ENCODE measurements around the gene ARHGEF7.

ARHGEF7 gene

DNA sequence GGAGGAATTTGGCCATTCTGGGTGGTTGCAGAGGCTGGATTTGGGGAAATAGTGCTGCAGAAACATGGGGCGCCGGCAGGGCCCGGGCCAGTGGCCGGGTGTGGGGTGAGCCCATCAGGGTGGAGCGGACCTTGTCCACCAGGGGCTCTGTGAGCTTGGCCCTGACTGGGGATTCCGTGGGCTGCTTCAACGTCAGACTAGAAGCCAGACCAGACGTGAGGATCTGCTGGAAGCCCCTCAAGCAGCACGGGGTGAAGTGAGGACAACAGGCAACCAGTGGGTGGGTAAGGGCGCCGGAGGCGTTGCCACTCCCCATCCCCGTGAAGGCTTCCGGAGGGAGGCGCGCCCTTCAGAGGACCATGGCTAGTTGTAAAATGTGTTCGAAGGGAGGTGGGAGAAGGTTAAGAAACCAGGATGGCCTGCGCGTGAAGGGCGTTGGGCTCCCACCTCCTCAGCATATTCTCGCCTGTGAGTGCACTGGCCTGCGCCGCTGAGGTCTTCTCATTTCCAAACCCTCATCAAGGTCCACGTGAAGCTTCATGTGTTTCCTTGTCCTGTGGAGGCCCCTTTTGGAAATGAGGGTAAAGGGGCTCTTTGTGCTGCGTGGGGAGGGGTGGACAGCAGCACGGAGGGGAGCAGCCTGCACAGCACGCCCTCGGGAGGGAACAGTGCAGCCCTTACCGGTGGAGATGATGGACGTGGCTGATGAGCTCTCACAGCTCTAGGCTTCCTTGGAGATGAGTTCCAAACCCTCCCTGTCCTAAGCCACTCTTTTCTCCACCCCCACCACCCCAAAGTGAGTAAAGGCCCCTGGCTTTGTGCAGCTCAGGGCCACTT is 213.7 kb downstream of the ARHGEF7 start:
- DNase-seq: no peak

DNA sequence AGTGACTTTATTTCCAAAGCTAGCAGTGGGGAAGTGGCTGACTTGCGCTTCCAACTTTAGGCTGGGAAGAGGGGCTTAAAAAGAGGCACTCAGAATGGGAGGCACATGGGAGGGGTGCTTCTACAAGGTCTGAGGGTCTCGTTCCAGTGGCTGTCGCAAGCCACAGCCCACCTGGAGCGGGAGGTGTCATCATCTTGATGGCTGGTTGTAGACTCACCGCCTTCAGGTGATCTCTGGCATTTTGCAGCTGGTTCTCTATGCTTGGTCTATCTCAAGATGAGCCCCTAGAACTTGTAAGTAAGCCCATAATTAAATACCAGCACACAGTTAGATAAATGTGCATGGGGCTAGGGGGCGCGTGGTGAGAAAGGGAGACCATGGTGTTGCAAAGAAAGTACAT is 214.5 kb downstream of the ARHGEF7 start:
- DNase-seq: no peak

GRCh38 chr13:111330066-111330610 is 215.0 kb downstream of the ARHGEF7 start:
- DNase-seq: no peak

DNA sequence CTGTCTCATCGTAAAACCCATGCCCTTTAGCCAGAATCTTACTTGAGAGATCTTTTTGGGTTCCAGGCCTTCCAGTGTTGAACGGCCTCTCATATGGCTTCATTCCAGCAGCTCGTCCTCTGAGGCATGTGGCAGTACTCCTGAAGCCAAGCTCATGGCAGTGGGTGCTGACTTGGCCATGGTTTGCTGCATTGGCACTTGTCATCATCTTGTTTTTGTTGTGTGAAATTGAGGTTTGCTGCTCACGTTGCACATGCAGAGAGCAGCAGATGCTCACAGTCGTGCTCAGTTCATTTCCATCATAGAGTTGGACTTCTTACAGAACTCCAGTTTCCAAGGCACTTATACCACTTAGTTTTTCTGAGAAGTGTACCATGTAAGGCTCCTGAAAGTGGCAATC is 220.2 kb downstream of the ARHGEF7 start:
- no peak for DNase-seq

DNA sequence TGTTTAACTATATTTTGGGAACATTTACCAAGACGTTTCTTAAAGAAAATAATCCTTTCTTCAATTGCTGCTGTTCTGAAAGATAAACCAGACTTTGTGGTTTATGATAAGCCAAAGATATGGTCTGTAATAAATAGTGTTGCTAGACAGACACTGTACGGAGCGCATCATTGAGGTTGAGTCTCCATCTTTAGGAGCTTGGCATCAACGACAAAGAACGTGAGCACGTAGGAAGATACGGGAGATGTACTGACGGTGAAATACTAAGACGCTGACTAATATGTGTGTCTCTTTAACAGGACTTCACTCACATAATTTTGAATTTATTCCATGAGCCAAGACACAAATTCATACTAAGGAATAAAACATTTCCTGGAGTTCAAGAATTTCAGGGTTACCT is 221.6 kb downstream of the ARHGEF7 start:
- no peak for DNase-seq

DNA sequence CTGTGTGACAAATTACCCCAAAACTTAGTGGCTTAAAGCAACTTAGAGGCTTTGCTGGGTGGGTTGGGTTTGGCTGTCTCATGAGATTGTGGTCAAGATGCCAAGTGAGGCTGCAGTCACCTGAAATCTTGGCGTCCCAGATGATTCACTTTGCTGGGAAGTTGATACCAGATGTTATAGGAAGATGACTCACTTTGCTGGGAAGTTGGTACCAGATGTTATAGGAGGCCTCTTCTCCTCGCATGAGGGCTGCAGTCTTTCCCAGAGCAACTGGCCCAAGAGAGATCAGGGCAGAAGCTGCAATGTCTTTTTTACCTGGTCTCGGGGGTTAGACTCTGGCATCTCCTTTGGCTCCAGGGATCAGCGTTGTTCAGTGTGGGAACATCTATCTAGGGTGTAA is 222.1 kb downstream of the ARHGEF7 start:
- no peak for DNase-seq

DNA sequence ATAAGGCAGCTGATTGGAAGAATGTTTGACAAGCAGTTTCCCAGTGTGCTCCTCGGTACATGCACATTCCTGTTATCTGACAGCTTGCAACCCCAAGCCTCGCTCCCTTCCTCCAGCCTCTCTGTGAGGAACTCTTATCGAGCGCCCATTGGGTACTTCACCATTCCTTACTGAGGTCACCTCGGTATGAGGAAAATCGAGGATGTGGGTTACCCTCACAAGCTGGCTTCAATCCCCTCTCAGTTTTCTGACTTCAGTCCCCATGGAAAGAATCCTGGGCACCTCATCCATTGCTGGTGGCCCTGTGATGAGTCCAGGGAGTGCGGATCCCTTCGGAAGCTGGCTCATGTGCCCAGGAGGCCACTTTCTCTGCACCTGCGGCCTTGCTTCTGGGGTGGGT is 222.6 kb downstream of the ARHGEF7 start:
- no peak for DNase-seq

DNA sequence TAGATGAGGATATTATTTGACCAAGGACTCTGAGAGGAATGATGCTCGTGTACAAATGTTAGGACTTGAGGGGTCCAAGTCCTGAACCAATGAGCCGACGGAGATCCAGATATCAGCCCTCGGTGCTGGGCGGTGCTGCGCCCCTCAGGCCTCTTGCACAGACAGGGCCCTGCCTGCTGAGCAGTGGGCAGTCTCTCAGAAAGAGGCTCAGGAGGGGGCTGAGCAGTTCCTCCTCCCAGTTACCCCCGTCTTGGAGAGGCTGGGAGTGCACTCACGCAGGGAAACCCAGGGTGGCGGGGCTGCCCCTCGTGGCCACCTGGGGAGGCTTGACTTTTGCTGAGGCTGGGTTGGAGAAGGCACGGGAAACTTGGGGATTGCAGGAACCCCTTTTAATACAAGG is 223.7 kb downstream of the ARHGEF7 start:
- DNase-seq: no peak

- DNase-seq: no peak
Observed at GRCh38 chr13:111339366-111340143, 224.4 kb downstream of the ARHGEF7 start.

DNA sequence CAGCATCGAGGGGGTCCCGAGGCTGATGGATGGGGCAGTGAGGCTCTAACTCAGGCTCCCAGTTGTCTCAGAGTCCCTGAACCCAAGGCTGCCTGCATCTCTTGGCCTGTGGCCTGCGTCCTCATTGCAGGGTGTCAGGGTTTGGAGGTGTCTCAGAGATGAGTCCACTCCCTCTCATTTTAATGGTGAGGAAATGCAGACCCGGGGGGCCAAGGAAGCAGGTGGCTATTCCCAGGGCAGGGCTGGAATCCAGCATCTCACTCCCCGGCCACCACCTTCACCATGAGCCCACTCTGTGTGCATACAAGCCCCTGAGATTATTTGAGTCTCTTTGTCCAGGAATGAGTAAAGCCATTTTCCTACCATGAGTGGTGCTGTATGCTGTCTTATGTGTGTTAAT is 226.8 kb downstream of the ARHGEF7 start:
- no peak for DNase-seq

GRCh38 chr13:111342721-111343120 is 227.6 kb downstream of the ARHGEF7 start:
- DNase-seq: no peak

- DNase-seq: no peak
Observed at GRCh38 chr13:111343186-111343805, 228.2 kb downstream of the ARHGEF7 start.

DNA sequence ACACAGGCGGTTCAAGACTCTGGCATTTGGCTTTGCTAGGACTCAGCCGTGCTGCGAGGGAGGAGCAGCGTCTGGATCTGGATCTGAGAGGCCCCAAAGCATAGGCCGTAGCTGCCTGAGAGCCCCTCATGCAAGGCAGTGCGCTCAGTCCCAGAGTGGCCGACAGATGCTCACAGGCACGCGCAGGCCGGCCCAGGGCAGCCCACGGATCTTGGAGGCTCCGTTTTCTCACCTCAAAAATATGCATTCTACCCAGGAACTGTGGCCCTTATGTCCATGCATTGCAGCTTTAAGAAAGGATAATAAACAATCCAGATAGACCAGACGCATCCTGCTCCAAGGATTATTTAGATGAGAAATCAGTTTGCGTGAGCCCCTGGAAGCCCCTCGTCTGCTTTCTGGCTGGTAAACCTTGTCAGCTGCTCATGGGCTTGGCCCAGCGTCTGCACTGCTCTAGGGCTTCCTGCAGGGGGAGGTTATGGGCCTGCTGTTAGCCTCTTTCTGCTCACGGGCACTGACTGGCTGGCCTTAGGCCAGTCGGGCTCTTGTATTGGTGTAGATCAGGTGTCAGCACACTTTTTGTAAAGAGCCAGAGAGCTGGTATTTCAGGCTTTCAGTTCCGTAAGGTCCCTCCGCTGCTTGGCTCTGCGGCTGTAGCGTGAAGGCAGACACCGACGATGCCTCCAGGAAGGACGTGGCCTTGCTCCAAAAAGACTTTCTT is 229.5 kb downstream of the ARHGEF7 start:
- DNase-seq: peak; percentile 73

- DNase-seq: no peak
Observed at GRCh38 chr13:111345682-111346081, 230.6 kb downstream of the ARHGEF7 start.

GRCh38 chr13:111346101-111346680 is 231.1 kb downstream of the ARHGEF7 start:
- no peak for DNase-seq

DNA sequence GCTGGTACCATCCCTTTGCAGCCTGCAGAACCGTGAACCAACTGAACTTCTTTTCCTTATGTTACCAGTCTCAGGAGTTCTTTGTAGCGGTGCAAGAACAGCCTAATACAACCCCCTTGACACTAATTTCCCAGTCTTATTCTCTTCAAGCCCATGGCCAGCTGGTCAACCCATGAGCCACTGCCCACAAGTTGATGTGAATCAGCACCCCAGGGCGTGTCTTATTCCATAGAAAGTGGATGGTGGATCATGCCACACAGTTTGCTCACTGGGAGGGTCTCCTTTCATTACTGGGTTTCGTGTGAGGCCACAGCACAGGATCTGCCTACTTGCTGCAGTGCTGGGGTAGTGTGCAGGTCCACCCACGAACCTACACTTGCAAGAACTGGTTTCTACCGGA is 232.3 kb downstream of the ARHGEF7 start:
- no peak for DNase-seq

DNA sequence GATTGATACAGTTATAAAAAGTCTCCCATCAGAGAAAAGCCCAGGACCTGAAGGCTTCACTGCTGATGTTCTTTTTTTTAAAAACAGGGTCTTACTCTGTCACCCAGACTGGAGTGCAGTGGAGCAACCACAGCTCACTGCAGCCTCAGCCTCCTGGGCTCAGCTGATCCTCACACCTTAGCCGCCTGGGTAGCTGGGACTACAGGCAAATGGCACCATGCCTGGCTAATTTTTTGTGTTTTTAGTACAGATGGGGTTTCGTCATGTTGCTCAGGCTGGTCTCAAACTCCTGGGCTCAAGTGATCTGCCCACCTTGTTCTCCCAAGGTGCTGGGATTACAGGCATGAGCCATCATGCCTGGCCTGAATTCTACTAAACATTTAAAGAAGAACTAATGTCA is 238.4 kb downstream of the ARHGEF7 start:
- no peak for DNase-seq

DNA sequence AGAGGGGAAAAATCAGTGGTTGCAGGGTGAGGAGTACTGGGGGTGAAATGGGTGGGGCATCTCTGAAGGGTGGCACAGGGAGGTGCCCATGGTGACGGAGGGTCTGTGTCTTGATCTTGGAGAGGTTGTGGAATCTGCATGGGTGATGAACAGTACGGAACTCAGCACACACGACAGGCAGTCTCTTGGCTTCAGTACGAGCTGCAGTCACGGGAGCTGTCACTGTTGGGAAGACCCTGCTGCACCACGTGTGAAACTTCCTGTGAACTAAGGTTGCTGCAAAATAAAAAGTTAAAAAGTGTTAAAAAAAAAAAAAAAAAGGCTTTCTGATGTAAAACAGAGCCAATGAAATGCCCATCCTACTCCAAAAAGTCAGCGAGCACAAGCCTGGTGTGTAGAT is 239.7 kb downstream of the ARHGEF7 start:
- no peak for DNase-seq
